ENCODE data around the gene KRT74.
"Not testable (repeated sequence)": the region's sequence is repeated elsewhere in the genome, so short reads cannot be mapped to it uniquely, and the experiment has no call there.

KRT74 gene

DNA sequence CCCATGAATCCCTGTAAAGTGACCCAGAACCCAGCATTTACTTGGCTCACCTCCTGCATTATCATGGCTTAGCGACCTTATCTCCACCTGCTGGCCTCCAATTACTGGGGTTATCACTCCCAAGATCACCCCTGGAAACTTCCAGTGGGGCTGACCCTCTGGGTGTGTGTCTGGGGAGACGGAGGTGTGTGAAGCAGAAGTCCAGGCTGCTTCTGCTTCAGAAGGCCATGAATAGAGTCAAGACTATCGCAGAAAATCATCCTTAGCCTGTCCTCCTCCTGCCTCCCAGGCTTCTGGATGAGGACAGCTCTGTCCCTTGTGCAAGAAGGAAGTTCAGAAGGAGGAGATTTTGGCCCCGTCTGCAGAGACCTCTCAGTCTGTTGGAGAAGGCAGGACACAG lies 28.0 kb upstream of the KRT74 start:
- no peak for DNase-seq

DNA sequence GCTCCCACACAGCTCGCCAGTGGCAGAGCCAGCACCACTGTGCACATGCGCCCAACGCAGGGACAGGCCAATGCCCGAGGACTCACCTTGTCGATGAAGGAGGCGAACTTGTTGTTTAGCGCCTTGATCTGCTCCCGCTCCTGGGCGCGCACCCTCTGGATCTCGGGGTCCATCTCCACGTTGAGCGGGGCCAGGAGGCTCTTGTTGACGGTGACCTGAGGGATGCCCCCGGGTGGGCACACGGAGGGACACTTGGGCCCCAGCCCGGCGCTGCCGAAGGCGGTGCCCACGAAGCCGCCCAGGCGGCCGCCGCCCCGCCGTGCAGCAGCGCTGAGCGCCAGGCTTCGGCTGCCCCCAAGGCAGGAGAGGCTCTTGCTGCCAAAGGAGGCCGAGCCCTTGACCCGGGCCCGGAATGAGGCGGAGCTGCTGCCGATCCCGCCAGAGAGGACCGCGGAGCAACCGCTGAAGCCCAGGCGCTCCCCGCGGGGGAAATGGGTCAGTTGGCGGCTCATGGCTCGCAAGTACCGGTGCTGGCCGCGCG lies 27.4 kb upstream of the KRT74 start, which contains the start of gene KRT72:
Gene KRT72 (minus strand): TSS at position 523 of the 541 bp plus-strand sequence. CDS start 11 bp downstream, at position 512.
- no peak for DNase-seq

DNA sequence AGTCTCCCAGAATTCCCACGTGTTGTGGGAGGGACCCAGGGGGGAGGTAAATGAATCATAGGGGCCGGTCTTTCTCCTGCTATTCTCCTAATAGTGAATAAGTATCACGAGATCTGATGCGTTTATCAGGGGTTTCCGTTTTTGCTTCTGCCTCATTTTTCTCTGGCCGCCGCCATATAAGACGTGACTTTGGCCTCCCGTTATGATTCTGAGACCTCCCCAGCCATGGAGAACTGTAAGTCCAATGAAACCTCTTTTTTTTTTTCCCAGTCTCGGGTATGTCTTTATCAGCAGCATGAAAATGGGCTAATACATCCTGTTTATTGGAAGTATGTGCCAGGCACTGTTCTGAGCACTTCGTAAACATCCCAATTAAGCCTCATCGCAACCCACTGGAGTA lies 26.8 kb upstream of the KRT74 start:
- no peak for DNase-seq

DNA sequence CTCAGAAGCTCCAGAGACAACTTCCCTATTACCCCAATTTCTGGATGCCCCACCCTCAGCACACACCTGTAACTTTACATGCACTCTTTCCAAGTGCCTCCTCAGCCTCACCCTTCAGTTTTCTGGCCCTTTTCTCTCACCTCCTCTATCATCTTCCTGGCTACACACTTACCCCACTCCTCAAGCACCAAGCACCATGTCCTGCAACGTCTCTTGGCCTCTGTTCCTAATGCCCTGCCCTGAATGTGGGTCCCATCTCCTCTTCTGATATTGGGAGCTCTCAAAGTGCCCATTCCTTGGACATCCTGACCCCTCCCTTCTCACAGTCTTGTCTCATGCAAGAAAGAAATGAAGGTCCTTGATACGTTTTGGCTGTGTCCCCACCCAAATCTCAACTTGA lies 26.4 kb upstream of the KRT74 start:
- DNase-seq = no peak

DNA sequence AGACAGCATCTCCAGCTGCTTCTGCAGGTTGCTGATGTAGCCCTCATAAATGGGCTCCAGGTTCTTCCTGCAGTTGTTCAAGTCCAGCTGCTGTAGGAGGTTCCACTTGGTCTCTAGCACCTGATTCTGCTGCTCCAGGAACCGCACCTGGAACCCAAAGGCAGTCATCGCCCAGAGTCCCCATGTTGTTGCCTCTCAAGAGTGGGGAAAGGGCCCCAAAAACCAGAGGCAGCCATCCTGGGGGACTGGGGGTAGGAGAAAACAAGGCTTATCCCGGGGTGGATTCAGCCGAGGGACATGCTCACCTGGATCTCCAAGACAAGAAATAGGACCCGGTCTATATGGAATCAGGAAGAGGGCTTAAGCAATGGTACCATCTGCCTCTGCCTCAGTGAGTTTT lies 25.3 kb upstream of the KRT74 start:
- no peak for DNase-seq

DNA sequence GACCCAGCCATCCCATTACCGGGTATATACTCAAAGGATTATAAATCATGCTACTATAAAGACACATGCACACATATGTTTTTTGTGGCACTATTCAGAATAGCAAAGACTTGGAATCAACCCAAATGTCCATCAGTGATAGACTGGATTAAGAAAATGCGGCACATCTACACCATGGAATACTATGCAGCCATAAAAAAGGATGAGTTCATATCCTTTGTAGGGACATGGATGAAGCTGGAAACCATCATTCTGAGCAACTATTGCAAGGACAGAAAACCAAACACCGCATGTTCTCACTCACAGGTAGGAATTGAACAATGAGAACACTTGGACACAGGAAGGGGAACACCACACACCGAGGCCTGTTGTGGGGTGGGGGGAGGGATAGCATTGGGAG lies 20.6 kb upstream of the KRT74 start:
- not testable (repeated sequence) for DNase-seq

DNA sequence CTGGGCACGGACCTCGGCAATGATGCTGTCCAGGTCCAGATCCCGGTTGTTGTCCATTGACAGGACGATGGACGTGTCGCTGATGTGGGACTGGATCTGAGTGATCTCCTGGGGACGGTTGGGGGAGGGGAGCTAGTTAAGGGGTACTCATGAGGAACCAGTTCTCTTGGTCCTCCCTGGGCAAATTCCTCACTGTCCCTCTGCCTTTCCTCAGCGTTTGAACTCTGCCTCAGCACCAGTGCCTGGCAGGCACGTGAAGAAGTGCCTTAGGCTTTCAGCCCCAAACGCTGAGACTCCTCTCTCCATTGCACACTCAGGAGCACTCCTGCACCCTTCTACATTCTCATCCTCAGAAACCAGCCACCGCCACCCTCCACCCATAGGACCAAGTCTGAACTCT lies 17.9 kb upstream of the KRT74 start:
- DNase-seq = no peak

GRCh38 chr12:52590021-52590420 lies 16.4 kb upstream of the KRT74 start:
- DNase-seq = no peak

DNA sequence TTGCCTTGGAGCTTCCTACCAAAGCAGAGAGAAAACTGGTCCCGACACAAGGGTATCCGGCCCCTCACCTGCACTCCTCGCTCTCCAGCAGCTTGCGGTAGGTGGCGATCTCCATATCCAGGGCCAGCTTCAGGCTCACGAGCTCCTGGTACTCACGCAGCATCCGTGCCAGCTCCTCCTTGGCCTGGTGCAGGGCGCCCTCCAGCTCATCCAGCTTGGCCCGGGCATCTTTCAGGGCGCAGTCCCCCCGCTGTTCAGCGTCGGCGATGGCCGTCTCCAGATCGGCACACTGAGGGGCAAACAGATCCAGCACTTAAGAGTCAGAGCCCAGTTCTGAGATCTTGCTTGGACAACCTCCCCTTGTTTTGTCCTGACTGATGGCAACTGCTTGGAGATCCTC lies 13.9 kb upstream of the KRT74 start:
- no peak for DNase-seq

DNA sequence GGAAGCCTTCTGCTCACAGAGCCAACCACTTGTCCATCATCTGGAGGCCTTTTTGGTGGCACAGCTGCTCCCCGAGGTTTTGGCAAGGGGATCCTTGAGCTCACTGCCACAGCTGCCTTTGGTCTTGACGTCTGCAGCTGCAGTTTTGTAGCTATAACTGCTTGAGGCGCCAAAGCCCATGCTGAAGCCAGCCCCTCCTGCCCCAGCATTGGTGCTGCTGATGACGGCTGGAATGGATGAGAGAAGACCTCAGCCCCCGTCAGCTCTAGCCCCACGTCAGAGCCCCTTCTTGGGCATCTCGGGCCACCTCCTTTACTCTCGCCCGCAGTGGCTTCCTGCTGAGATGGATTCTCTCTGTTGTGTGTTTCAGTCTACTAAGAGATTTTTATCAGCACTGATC lies 12.3 kb upstream of the KRT74 start:
- no peak for DNase-seq

DNA sequence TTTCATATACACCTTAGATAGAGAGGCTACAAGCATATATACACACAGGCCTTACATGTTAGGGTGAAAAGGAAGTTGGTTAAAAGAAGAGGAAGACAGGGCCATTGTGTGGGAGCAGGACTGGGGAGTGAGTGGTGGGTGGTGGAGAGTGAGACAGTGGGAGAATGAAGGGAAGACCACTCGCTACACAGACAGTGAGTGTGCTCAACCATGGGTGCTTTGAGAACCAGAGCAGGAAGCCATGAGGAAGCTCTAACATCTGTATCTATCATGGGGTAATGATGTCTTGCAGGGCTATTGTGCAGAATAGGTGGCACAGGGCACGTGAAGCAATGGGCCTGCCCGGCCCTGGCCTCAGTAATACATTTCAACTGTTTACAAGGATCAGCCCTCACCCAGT lies 11.4 kb upstream of the KRT74 start:
- DNase-seq = no peak

DNA sequence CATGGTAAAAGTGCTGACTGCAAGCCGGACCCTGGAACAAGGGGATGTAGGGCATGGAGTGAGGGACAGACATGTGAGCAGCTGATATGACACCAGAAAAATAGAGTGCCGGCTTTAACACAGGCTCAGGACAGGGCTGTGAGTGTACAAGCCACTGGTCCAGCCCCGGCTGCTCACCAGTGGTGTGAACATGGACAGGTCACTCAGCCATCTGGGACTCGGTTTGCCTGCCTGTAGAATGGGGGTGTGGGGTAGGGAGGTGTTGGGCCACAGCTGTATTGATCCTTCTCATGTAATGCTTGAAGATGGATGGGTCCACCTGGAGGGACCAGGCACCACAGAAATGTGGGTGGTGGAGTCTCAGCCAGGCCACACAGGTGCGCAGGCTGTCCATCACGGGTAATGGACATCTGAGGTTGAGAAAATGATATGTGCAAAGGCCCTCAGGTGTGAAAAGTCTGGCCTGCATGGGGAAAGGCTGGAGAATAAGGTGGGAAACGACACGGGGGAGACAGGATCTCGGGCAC lies 10.6 kb upstream of the KRT74 start:
- DNase-seq = no peak

DNA sequence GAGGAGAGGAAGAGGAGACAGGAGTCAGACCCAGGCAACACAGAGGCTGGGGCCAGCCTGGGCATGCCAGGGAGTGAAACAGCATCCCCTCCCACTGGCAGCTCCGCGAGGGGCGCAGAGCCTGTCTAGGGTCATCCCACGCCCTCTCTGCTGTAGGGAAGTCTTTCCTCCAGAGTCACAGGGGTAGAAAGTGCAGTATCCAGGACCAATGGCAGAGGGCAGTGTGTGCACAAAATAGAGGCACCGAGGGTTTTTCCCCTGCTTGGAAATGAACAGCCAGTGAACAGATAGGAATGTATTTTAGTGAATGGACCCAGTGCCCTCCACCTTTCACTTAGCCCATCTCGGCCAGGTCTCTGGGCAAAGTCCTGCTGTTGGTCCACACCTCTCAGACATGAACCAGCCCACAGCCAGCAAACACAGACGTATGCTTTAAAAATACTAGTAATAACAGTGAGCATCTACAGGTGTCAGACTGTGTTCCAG lies 9.4 kb upstream of the KRT74 start:
- DNase-seq = peak; percentile 68

- DNase-seq = no peak
These were observed 8.8 kb upstream of the KRT74 start for GRCh38 chr12:52582486-52582885.

GRCh38 chr12:52581481-52581880 lies 7.8 kb upstream of the KRT74 start:
- peak; percentile 31 for DNase-seq

- no peak for DNase-seq
These were observed 7.4 kb upstream of the KRT74 start for GRCh38 chr12:52581066-52581465.

DNA sequence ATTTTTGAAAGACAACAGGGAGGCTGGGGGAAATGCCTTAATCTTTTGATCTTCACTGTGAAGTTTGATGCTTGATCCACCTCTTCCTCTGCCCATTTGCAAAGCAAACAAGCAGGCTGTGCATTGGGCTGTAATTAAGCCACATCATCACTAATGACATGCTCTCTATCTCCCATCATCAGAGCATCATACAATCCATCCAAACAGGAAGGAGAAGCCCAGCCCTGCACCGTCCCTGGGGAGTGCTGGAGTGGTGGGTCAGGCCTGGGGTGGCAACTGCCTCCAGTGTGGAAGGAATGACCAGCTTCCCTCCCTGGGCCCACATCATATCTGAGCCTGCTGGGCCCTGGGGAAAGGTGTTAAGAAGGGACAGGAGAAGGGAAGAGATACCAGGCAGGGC lies 6.9 kb upstream of the KRT74 start:
- peak; percentile 38 for DNase-seq

DNA sequence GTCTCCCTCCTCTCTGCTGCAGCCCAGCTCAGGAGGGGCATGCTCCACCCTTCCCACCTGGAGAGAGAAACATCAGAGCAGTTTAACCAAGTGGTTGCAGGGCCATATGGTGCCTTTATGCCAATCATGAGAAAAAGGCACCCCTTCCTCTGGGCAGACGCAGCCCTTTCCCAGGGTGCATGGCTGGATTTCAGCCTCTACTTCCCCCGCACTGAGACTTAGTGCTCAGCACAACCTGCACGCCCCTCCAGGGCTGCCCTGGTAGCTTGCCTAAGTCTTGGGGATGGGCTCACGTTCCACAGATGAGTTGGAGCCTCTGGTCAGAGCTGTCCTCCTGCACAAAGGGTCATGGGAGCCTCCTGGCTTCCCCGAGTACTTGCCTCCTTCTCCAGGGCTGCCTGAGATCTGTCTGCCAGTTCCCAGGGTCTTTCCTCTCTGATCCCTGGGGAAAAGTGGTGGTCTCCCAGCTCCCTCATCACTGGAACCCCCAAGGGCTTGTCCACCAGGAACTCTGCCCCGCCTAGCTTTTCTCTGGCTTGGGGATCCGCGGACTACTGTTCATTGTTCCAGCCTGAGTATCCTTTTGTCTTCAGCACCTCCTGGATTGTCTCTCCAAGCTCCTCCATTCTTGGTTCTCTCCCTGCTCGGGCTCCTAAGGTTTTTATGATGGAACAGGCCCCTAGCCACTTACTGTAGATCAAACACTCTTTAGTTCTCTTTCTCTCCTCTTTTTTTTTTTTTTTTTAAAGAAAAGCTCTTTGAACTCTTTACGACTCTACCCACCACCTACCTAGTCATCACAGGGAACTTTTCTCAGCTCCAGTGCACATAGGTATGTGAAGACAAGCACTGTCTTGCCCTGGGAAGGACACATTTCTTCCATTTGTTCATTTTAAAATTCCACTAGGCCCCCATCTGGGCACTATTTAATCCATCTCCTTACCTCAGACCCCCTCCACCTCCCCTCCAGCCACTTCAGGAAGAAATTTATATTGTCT lies 6.1 kb upstream of the KRT74 start:
- DNase-seq = no peak

DNA sequence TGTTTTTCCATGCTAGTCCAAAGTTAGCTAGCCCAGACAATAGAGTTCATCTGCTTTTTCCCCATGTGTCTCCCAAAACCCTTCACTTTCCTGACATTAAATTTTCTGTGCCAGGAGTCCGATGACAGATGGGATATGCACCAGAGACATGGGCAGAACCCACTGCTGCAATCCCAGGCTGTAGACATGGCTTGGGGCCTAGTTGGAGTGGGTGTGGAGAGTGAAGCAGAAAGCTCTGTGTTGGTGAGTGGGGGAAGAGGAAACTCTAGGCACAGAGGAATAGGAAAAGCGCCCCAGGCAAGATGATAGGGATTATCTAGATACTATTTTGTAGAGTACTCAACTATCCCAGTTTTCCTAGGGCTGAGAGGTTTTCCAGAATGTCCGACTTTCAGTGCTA lies 4.8 kb upstream of the KRT74 start:
- no peak for DNase-seq

- no peak for DNase-seq
These were observed 3.7 kb upstream of the KRT74 start for GRCh38 chr12:52577316-52577715.

DNA sequence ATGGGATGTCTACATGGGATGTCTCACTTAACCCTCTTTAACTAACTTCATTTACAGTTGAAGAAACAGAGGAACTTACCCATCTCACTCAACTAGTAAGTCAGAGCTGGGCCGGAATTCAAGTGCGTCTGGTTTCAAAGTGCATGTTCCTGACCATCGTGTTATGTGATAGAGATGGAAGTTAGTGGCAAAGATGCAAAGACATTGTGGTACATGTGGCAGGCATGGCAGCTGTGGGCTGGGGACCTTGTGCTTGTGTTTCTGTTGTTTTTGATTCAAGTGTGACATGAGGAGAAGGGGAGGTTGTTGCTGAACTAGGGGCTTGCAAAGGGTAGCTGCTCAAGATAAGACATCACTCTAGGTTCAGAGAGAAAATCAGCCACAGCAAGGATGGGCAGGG lies 2.3 kb upstream of the KRT74 start:
- DNase-seq = no peak

DNA sequence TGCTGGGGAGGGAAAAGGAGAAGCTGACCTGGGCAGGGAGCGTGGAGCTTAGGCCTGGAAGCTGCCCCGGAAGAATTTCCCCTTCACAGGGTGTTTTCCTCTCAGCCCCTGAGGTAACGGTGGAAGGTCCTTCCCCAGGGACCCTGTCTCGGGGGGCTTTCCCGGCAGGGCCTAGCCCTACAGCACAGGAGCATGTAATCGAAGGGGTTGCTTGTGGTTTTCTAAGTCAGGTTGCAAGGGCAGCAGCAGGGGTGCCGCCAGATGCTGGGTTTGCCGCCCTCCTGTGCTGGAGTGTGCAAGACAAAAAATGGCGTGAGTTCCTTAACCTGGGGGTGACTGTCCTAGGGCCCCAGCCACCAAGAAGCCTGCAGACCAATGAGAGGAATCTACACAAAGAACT lies 1.6 kb upstream of the KRT74 start:
- DNase-seq = no peak

GRCh38 chr12:52573306-52573705 lies 337 bp downstream of the KRT74 start:
- no peak for DNase-seq

DNA sequence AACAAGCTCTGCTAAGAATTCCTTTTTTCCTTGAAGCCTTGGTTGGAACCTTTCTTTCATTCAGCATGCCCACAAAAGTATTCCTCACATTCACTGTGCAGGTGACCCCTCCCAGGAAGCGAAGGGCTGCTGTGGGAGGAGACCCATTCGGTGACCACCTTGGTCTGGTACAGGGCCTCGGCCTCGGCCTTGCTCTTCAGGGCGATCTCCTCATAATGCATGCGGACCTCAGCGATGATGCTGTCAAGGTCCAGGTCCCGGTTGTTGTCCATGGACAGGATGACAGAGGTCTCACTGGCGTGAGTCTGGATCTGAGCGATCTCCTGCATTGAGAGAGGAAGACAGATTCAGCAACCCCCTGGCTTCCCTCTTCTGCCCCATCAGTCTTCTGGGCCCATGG lies 3.1 kb downstream of the KRT74 start:
- no peak for DNase-seq
